Natural killer cell treated with Interleukin-12 subunit alpha and Interleukin-12 subunit beta and Interleukin-15 and Interleukin-18, amount 100 ng/mL, for 72 hours (primary cell): ENCODE measurements around the gene AGPAT3. TPM values are rescaled to one million over a fixed set of nuclear protein-coding genes. Genes with fewer than 3 reads are reported as not detected.

Experiments
- ATAC-seq, 2 donors: fragments of 150-1000 bp; cut with Tn5 transposase in 1 of 2; sonication (Bioruptor Pico), chemical (Tn5 transposase) in 1 of 2; 2 replicates each; pipeline ENCODE4 v1.10.0; 2021
- DNase-seq: peaks from one replicate; pipeline ENCODE4 v3.0.0; 2022; ENCODE audit warnings: low spot score
- H3K27ac Mint-ChIP-seq, 2 donors: 1 replicate in 1 of 2; 2 replicates in 1 of 2; pipeline ENCODE4 v1.8.0; 2022; ENCODE audit warnings: mixed read lengths in 2 of 2, mild to moderate bottlenecking in 1 of 2, moderate library complexity in 1 of 2
- H3K27me3 Mint-ChIP-seq, 2 donors: 1 replicate in 1 of 2; 2 replicates in 1 of 2; pipeline ENCODE4 v1.8.0; 2022; ENCODE audit warnings: mixed read lengths in 2 of 2
- H3K36me3 Mint-ChIP-seq: one replicate; pipeline ENCODE4 v1.8.0; 2022; ENCODE audit warnings: mixed read lengths
- H3K4me1 Mint-ChIP-seq, 2 donors: 1 replicate in 1 of 2; 2 replicates in 1 of 2; pipeline ENCODE4 v1.8.0; 2022; ENCODE audit warnings: low read depth in 2 of 2, mixed read lengths in 2 of 2, mild to moderate bottlenecking in 1 of 2
- H3K4me3 Mint-ChIP-seq: one replicate; pipeline ENCODE4 v1.8.0; 2022; ENCODE audit warnings: mixed read lengths
- H3K9me3 Mint-ChIP-seq: 2 replicates; pipeline ENCODE4 v1.8.0; 2022; ENCODE audit warnings: mixed read lengths
- total RNA-seq, 2 donors: library from RNA; stranded (reverse); gene quantifications; one replicate each; pipeline ENCODE4 v1.2.3, GENCODE V29; 2022

The AGPAT3 gene
- total RNA-seq, 2 donors from 2014 or later: 66.8 to 115 TPM

DNA sequence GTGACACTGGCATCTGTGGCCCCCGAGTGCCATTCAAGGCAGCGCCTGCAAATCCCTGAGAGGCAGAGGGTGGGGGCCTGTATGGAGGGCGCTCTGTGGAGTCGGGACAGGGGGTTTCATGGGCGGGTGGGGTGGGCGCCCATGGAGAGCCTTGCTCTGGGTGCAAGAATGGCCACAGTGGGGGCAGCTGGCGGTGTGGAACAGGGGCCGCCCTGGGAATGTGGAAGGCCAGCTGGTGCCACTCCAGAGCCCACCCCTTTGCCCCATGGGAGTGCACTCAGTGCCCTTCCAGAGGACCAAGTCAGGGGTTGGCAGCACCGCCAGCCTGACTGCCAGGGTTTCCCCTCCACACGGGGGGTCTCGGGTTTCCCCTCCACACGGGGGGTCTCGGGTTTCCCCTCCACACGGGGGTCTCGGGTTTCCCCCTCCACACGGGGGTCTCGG, 92.1 kb downstream of the AGPAT3 start:
- peaks cover 0 to 3% of the 10 kb centered on the region in 2 donors for H3K4me1 Mint-ChIP-seq
- H3K4me3 Mint-ChIP-seq: no peak overlapping the region
- no peaks in the 10 kb centered on the region for H3K27me3 Mint-ChIP-seq
- no peak overlapping the region for H3K27ac Mint-ChIP-seq
- peaks cover 5% of the 10 kb centered on the region for H3K36me3 Mint-ChIP-seq
- H3K9me3 Mint-ChIP-seq: no peaks in the 10 kb centered on the region
- ATAC-seq: no peak
- DNase-seq: no peak

DNA sequence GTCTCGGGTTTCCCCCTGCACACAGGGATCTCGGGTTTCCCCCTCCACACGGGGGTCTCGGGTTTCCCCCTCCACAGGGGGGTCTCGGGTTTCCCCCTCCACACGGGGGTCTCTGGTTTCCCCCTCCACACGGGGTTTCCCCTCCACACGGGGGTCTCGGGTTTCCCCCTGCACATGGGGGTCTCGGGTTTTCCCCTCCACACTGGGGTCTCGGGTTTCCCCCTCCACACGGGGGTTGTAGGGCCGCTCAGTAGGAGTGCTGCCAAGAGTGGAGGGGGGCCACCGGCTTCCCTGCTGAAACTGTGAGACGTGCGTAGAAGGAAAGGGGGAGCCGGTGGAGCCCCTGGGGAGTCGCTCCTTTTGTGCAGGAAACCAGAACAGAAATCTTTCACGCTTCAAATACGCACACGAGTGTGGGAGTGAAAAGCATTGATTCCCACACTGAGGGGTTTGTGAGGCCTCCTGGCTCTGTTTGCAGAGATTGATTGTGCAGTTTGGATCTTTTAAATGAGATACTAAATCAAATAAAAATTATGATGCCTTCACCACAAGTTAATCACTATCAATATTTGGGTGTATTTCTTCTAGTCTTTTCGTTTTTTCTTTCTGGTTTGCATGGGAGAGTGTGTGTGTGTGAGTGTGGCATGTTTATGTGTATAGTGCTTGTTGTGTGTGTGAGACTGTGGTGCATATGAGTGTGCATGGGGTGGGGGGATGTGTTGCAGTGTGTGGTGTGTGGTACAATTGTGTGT, 92.8 kb downstream of the AGPAT3 start:
- DNase-seq: no peak
- H3K4me1 Mint-ChIP-seq: peaks cover 1 to 3% of the 10 kb centered on the region in 2 donors
- no peak overlapping the region for H3K27ac Mint-ChIP-seq
- H3K36me3 Mint-ChIP-seq: peaks cover 5% of the 10 kb centered on the region
- ATAC-seq: no peak
- no peaks in the 10 kb centered on the region for H3K27me3 Mint-ChIP-seq
- no peaks in the 10 kb centered on the region for H3K9me3 Mint-ChIP-seq
- no peak overlapping the region for H3K4me3 Mint-ChIP-seq

DNA sequence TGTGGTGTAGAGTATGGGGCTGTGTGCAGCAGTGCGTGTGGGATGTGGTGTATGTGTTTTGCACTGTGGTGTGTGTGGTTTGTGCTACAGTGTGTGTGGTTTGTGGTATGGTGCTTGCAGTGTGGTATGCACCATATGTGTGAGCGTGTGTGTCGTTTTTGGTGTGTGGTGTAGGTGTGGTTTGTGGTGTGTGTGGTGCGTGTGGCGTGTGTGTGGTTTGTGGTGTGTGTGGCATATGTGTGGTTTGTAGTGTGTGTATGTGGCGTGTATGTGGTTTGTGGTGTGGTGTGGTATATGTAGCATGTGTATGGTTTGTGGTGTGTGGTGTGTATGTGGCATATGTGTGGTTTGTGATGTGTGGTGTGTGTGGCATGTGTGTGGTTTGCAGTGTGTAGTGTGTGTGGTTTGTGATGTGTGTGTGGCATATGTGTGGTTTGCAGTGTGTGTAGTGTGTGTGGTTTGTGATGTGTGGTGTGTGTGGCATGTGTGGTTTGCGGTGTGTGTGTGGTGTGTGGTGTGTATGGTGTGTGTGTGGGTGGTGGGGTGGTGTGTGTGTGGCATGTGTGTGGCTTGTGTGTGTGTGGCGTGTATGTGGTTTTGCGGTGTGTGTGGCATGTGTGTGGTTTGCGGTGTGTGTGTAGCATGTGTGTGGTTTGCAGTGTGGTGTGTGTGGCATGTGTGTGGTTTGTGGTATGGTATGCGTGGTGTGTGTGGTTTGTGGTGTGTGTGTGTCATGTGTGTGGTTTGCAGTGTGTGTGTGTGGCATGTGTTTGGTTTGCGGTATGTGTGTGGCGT, 93.5 kb downstream of the AGPAT3 start:
- Mint-ChIP-seq H3K4me3 (no peak overlapping the region), H3K27ac (no peak overlapping the region), H3K27me3 (no peaks in the 10 kb centered on the region), H3K9me3 (no peaks in the 10 kb centered on the region), H3K36me3 (peaks cover 5% of the 10 kb centered on the region), H3K4me1 (peaks cover 3 to 4% of the 10 kb centered on the region in 2 donors)
- DNase-seq: no peak
- peak in 1 of 2 donors; percentile 45 for ATAC-seq

DNA sequence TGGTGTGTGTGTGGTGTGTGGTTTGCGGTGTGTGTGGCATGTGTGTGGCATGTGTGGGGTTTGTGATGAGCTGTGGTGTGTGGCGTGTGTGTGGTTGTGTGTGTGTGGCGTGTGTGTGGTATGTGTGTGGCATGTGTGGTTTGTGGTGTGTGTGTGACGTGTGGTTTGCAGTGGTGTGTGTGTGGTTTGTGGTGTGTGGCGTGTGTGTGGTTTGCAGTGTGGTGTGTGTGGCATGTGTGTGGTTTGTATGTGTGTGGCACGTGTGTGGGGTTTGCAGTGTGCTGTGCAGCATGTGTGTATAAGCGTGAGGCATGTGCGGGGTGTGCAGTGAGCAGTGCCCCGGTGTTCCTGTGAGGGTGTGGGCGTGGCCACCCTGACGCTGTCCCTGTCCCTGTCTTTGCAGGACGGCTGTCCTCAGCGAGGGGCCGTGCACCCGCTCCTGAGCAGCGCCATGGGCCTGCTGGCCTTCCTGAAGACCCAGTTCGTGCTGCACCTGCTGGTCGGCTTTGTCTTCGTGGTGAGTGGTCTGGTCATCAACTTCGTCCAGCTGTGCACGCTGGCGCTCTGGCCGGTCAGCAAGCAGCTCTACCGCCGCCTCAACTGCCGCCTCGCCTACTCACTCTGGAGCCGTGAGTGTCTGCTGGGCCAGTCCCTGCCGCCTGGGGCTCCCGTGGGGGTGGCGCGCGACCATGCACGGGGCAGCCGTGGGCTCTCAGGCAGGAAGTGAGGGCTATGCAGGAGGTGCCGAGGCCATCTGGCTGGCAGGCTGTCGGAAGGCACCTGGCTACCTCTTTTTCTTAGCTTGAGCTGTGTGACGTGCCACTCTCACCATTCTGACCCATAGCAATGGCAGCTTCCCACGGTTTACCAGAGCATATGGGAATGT, 94.5 kb downstream of the AGPAT3 start:
- no peak overlapping the region for H3K27ac Mint-ChIP-seq
- peaks cover 5% of the 10 kb centered on the region for H3K36me3 Mint-ChIP-seq
- H3K4me1 Mint-ChIP-seq: peaks cover 3 to 4% of the 10 kb centered on the region in 2 donors
- H3K4me3 Mint-ChIP-seq: no peak overlapping the region
- no peak for DNase-seq
- H3K27me3 Mint-ChIP-seq: no peaks in the 10 kb centered on the region
- H3K9me3 Mint-ChIP-seq: no peaks in the 10 kb centered on the region
- peak; percentile 17 to 18 for ATAC-seq

DNA sequence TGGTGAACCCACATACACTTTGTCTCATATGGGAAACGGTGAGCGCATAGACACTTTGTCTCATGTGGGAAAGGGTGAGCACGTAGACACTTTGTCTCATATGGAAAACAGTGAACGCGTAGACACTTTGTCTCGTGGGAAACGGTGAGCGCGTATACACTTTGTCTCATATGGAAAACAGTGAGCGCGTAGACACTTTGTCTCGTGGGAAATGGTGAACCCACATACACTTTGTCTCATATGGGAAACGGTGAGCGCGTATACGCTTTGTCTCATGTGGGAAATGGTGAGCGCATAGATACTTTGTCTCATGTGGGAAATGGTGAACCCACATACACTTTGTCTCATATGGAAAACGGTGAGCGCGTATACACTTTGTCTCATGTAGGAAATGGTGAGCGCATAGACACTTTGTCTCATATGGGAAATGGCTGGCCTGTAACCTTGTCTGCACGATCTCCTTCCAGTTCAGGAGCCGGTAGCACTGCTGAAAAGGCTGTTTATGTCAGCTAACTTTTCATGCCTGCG, 96.4 kb downstream of the AGPAT3 start:
- Mint-ChIP-seq H3K36me3 (peaks cover 5% of the 10 kb centered on the region), H3K9me3 (no peaks in the 10 kb centered on the region), H3K27me3 (no peaks in the 10 kb centered on the region), H3K4me1 (peaks cover 3 to 4% of the 10 kb centered on the region in 2 donors), H3K4me3 (no peak overlapping the region), H3K27ac (no peak overlapping the region)
- DNase-seq (no peak), ATAC-seq (no peak)

DNA sequence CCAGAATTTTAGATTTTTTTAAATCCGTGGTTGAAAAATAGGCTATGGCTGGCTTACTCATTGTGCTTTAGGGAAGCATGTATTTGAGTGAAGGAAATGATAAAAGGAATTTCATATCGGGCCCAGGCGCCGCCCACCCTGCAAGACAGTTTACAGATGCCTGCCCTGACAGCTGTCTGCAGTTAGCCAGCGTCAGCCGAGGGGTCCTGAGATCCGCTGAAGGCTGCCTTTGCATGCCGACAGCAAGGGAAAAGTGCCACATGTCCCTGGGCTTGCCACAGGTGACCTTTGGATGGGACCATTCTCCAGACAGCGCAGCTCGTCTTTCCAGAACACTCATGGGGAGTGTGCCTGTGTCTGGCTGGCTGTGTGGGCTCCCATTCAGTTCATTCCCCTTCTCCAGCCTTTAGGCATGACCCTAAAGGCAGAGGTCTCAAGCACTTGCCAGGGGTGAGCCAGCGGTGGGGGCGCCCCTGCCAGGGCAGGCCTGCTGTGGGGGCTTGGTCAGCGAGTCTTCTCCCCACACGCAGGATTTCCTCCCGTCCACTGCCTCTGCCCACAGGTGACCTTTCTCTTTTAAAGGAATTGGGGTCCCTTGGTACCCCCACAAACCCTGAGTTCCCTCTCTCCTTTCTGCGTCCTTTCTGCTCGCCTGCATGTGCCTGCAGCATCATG, 101.0 kb downstream of the AGPAT3 start:
- no peaks in the 10 kb centered on the region for H3K9me3 Mint-ChIP-seq
- no peaks in the 10 kb centered on the region for H3K27me3 Mint-ChIP-seq
- H3K36me3 Mint-ChIP-seq: peaks cover 5% of the 10 kb centered on the region
- ATAC-seq (no peak), DNase-seq (no peak)
- no peak overlapping the region for H3K4me3 Mint-ChIP-seq
- peaks cover 3 to 4% of the 10 kb centered on the region in 2 donors for H3K4me1 Mint-ChIP-seq
- no peak overlapping the region for H3K27ac Mint-ChIP-seq

DNA sequence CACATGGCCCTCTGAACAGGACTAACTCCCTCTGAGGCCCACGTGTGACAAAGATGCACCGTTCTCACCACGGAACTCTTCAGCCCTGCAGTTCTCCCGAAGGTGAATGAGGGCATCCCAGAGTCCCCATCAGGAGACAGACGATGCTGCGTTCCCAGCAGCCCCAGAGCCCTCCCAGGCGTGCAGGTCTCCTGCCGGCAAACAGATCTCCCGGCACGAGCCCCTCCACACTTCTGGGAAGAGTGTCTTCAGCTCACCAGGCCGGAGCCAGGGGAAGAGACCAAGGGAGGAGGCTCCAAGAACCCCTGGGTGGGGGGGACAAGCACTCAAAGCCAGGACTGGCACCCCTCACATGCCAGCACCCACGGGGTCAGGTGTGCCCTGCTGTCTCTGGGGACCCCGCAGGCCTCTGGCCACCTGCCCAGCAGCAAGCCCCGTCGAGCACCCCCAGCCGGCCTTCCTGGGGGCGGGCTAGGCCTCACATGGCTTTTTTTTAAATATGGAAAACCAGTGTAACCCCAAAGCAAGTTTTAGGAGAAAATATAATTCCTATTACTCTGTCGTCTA, 102.0 kb downstream of the AGPAT3 start:
- H3K27me3 Mint-ChIP-seq: no peaks in the 10 kb centered on the region
- ATAC-seq (no peak), DNase-seq (no peak)
- no peaks in the 10 kb centered on the region for H3K36me3 Mint-ChIP-seq
- peaks cover 3 to 4% of the 10 kb centered on the region in 2 donors for H3K4me1 Mint-ChIP-seq
- H3K9me3 Mint-ChIP-seq: no peaks in the 10 kb centered on the region
- no peak overlapping the region for H3K4me3 Mint-ChIP-seq
- peak overlapping the region in 1 of 2 donors; percentile 5 for H3K27ac Mint-ChIP-seq

DNA sequence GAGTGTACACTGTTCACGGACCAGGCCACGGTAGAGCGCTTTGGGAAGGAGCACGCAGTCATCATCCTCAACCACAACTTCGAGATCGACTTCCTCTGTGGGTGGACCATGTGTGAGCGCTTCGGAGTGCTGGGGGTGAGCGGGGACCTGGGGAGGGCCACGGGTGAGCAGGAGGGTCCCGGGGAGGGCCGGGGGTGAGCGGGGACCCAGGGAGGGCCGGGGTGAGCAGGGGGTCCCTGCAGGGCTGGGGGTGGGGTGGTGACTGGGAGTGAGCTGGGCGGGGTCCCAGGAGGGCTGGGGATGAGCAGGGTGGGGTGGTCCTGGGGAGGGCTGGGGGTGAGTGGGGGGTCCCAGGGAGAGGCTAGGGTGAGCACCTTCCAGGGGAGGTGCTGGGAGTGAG, 103.0 kb downstream of the AGPAT3 start:
- H3K27me3 Mint-ChIP-seq: no peaks in the 10 kb centered on the region
- H3K27ac Mint-ChIP-seq: no peak overlapping the region
- H3K4me1 Mint-ChIP-seq: peaks cover under 1 to 3% of the 10 kb centered on the region in 2 donors
- no peaks in the 10 kb centered on the region for H3K9me3 Mint-ChIP-seq
- H3K36me3 Mint-ChIP-seq: no peaks in the 10 kb centered on the region
- ATAC-seq (peak in 1 of 2 donors; percentile 16), DNase-seq (no peak)
- H3K4me3 Mint-ChIP-seq: no peak overlapping the region

DNA sequence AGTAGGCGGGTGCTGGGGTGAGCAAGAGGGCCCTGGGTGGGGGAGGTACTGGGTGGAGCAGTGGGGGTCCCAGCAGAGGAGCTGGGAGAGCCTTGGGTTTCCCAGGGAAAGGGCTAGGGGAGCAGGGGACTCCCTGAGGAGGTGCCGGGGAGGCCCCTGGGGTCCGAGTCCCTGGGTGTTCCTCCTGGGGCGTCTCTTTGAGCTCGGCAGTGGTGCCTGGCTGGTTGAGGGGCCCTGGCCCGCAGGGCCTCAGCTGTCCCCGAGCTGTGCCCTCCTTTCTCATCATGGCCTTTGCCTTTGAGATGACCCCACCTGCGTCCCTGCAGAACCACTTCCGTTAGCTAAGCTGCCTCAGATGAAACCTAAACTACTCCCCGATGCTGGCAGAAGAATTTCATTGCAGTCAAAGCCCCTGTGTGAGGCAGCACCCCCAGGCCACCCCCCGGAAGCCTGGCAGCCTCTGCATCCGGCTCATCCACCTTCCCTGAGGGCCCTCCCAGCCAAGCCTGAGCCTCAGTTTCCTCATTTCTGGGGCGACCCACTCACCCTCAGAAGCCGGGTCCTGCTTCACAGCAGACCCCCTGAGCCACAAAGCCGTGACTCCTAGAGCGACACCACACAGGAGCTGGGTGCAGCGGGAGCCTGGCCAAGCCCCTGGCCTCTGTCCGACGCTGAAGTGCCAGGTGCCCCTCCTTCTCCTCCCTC, 103.5 kb downstream of the AGPAT3 start:
- H3K27me3 Mint-ChIP-seq: no peaks in the 10 kb centered on the region
- no peaks in the 10 kb centered on the region for H3K36me3 Mint-ChIP-seq
- peak in 1 of 2 donors; percentile 3 for ATAC-seq
- no peak overlapping the region for H3K4me3 Mint-ChIP-seq
- H3K9me3 Mint-ChIP-seq: no peaks in the 10 kb centered on the region
- DNase-seq: no peak
- peaks cover 0 to 3% of the 10 kb centered on the region in 2 donors for H3K4me1 Mint-ChIP-seq
- H3K27ac Mint-ChIP-seq: no peak overlapping the region

DNA sequence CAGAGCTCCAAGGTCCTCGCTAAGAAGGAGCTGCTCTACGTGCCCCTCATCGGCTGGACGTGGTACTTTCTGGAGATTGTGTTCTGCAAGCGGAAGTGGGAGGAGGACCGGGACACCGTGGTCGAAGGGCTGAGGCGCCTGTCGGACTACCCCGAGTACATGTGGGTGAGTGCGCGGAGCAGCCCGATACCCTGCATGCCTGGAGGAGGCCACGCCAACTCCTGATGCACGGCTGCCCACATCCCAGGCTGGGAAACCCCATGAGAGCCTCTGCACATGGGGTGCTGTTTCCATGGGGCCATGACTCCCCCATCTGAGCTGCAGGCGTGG, 104.1 kb downstream of the AGPAT3 start:
- H3K27ac Mint-ChIP-seq: no peak overlapping the region
- no peak overlapping the region for H3K4me3 Mint-ChIP-seq
- H3K36me3 Mint-ChIP-seq: no peaks in the 10 kb centered on the region
- ATAC-seq (no peak), DNase-seq (no peak)
- H3K27me3 Mint-ChIP-seq: no peaks in the 10 kb centered on the region
- H3K4me1 Mint-ChIP-seq: peaks cover 0 to 3% of the 10 kb centered on the region in 2 donors
- H3K9me3 Mint-ChIP-seq: no peaks in the 10 kb centered on the region

DNA sequence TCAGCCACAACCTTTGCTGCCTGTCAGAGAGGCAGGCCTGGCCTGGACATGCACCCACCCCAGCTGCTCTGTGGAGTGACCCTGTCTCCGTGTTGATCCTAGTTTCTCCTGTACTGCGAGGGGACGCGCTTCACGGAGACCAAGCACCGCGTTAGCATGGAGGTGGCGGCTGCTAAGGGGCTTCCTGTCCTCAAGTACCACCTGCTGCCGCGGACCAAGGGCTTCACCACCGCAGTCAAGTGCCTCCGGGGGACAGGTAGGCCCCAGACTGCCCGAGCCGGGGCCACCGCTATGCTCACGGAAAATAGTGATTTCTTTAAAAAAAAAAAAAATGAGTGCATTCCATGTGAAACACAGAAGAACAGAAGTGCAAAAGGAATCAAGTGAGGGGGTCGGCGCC, 105.5 kb downstream of the AGPAT3 start:
- no peak for ATAC-seq
- no peak for DNase-seq
- Mint-ChIP-seq H3K27ac (no peak overlapping the region), H3K36me3 (no peaks in the 10 kb centered on the region), H3K9me3 (no peaks in the 10 kb centered on the region), H3K4me1 (peaks cover 9 to 11% of the 10 kb centered on the region in 2 donors), H3K27me3 (no peaks in the 10 kb centered on the region), H3K4me3 (no peak overlapping the region)

DNA sequence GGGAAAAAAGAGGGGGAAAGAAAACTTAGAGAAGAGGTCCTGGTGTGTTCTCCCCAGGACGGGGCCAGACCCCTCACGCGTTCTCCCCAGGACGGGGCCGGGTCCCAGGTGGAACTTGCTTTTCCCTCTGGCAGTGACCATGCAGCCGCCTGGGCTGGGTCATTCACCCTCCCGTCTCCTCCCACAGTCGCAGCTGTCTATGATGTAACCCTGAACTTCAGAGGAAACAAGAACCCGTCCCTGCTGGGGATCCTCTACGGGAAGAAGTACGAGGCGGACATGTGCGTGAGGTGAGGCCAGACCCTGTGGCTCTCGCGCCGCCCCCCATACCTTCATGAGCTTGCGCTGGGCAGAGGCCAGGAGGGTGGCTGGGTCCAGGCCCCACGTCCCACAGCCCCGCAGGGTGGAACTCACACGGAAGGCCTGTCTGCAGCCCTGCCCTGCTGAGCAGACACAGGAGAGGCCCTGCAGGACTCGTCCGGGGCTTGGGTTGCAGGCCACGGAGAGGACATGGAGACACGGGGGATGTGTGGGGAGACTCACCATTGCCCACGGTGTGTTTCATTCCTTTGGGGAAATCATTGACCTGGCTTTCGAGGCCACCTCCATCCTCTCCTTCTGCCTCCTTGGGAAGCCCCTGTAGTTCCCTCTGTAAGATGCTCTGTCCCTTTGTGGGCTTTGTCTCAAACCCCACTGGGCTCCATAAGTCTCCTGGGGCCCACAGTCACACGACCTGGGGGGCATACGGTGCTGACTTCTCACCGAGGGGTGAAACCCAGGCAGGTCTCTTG, 106.4 kb downstream of the AGPAT3 start:
- Mint-ChIP-seq H3K9me3 (no peaks in the 10 kb centered on the region), H3K4me3 (no peak overlapping the region), H3K4me1 (peaks cover 11% of the 10 kb centered on the region in 2 donors), H3K27me3 (no peaks in the 10 kb centered on the region), H3K27ac (no peak overlapping the region), H3K36me3 (no peaks in the 10 kb centered on the region)
- DNase-seq (no peak), ATAC-seq (no peak)
